Erythroblast (primary cell): ENCODE results near the gene HAPLN1.

Experiments
- DNase-seq, 2 experiments: peaks; one replicate each; lab custom pipeline; 2025; lab: John Stamatoyannopoulos, UW
- GATA1 ChIP-seq: IDR thresholded peaks from 2 replicates; pipeline ENCODE4 v1.6.1; 2011; ENCODE audit warnings: low read depth, mild to moderate bottlenecking, control low read depth, low read length, moderate library complexity
- POLR2A ChIP-seq: IDR thresholded peaks from 2 replicates; pipeline ENCODE4 v1.6.1; 2011; ENCODE audit warnings: mild to moderate bottlenecking, low read length

Gene HAPLN1

DNA sequence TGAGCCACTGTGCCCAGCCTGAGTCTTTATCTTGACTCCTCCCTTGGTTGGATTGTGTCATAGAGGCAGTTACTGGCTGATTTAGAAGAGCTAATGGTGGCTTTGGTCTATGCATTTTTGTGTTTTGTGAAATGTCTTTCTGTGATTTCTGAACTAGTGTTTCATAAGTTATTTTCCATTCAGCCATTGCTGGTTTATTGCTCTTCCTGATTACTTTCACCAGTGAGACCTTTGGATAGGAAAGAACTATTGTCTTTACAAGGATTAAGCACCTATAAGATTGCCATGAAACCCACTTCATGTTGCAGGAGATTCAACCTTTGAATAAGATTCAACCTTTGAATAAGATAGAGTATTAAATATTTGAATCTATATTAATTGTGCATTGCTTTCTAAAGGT, 8.7 kb upstream of the HAPLN1 start:
- DNase-seq: no peak
- TF ChIP-seq GATA1 (no peak), POLR2A (no peak)

DNA sequence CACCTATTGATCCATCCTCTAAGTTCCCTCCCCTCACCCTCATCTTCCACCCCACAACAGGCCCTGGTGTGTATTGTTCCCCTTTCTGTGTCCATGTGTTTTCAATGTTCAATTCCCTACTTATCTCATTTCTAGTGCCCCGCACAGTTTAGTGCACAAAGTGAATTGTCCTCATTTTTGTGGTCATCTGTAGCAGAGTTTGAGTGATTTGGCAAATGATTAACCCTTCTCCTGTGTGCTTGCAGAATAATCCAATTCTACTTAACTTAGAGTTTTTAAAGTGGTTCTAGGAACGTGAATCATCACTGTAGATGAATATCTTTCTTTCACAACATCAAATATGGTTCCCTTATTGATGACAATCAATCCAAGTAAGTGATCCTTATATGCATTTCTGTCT, 6.3 kb upstream of the HAPLN1 start:
- no peak for DNase-seq
- TF ChIP-seq GATA1: no peak
- no peak for TF ChIP-seq POLR2A

DNA sequence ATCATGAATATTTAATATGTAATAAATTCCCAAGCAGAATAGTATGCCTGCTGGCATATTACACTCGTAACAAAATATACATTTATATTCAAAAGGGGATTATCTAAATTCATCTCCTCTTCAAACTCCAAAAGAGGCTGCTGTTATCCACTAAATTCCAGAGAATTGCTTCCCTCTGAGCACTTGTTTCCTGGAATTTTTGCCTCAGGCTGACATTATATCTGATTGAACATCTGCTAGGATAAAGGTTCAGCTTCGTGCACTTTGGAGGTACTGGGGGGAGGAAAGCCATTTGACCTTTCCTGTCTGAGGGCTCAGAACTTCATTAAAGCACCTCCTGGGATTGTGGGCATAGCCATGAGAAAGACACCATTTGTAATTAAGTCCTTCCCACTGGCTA, 4.3 kb upstream of the HAPLN1 start:
- no peak for TF ChIP-seq POLR2A
- no peak for TF ChIP-seq GATA1
- no peak for DNase-seq

DNA sequence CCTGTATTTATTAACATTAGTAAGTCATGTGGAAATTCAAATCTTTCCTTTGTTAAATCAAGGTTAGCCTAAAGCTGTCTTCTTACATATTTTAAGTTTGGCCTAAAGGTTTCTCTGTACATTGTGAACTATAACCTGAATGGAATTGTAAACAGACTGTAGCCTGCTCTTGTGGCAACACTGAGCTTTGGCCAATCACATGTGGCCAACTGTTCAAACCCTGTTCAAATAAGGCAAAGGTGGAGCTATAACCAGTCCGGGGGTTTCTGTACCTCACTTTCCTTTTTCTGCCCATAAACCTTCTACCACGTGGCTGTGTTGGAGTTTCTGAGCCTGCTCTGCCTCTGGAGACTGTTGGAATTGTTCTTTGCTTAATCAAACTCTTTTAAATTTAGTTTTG, 3.3 kb upstream of the HAPLN1 start:
- no peak for DNase-seq
- TF ChIP-seq POLR2A (no peak), GATA1 (no peak)

DNA sequence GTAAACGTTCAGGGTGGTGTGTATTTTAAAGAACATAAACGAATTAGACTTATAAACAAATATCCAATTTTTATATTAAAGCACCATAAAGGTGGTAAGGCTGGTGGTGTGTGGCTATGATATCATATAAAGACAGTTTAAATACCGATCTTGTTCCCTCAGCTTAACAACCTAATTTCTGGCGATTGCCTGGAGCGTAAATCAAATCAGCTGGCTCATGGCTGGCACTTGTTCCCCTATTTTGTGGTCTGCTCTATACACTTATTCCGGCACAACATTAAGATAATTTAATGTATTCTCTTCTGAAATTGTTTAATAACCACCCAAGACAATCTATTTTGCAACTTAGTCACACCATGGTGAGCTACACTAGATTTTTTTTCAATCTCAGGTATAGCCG, 2.4 kb upstream of the HAPLN1 start:
- TF ChIP-seq POLR2A (no peak), GATA1 (no peak)
- no peak for DNase-seq

DNA sequence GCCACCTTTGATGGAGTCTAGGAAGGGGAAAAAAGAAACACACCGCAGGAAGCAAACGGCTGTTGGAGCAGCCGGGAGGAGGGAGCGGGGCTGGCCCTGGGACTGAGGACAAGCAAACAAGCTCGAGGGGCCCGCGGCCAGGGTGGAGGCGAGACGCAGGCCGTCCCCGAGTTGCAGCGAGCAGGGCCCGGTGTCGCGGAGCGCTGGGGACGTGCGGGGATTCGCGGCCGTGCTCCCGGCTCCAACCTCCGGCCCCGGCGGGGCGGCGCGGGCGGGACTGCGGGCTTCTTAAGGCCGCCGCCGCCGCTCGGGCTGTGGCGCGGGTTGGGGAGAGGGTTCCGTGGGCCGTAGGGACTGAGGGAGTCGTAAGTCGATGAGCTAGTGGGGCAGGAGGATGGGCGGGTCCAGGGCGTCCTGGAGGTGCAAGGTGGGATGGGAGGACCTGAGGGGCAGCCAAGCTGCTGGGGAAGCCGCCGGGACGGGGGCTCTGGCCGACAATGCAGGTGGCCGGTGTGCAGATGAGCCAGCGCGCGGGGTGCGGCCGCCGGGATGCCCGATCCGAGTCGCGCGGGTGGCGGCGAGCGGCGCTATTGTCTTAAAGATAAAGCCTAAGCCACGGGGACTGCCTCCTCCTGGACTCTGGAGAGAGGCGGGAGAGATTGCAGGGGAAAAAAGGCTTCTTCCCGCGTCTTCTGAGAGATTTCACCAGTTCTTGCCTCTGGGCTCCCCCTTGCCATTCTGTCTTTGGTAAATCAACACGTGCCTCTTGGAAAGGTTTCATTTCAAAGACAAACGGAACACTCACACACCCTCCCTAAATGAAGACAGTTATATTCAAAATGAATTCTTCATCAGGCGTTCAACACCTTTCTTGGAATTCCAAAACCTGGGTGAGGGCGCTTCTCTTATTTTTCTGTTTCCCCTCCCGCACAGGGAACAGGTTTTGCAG, 1.6 kb upstream of the HAPLN1 start:
- DNase-seq: peak; percentile 4 to 12
- TF ChIP-seq POLR2A (no peak), GATA1 (no peak)

DNA sequence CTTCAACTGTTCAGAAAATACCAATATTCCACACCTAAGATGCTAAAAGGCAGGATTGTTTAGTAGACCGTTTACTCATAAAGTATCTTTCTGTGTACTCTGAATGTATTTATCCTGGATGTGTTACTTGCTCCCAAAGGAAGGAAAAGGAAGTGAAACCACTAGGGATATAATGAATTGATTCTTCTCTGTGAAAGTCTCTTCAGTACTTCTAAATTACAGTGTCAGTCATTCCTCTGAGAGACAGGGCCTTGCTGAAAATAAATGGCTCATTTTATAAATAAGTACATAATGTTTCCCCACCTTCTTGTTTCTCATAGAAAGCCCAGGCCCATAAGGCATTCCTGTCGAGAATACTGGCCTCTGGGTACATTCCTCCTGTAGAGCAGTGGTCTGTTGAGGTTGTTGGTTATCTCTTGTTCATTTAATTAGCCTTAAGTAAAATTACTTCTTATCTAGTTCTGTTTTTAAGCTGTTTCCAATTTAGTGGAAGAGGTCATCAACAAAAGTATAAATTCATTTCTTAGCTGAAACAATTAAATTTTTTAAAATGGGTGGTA, 1.6 kb downstream of the HAPLN1 start:
- no peak for TF ChIP-seq GATA1
- no peak for TF ChIP-seq POLR2A
- no peak for DNase-seq

DNA sequence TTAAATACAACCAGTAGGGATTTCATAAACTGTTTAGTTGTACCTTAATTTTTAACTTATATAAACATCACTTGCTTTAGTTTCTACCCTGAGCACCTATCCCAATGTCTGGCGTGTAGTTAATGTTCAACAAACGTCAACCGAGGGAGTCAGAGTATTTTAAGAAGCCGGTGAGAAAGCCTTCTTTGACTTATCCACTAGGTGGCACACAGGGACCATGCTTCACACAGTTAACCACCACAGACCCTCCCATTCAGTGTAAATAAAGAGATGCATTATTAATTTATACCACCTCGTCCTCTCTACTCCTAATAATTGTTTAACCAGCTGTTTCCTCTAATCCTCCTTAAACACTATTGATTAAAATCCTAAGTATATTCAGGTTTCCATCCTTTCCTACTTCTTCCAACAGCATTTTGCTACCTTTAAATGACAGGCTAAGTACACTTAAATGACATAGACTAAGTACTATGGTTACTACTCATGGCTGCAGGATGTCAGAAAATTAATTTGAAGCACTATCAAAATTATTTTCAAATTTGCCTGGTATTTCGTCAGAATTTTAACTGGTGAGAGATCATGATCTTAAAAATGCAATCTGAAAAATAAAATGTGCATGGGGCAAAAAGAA, 2.3 kb downstream of the HAPLN1 start:
- TF ChIP-seq GATA1 (no peak), POLR2A (no peak)
- peak; percentile 49 to 62 for DNase-seq

DNA sequence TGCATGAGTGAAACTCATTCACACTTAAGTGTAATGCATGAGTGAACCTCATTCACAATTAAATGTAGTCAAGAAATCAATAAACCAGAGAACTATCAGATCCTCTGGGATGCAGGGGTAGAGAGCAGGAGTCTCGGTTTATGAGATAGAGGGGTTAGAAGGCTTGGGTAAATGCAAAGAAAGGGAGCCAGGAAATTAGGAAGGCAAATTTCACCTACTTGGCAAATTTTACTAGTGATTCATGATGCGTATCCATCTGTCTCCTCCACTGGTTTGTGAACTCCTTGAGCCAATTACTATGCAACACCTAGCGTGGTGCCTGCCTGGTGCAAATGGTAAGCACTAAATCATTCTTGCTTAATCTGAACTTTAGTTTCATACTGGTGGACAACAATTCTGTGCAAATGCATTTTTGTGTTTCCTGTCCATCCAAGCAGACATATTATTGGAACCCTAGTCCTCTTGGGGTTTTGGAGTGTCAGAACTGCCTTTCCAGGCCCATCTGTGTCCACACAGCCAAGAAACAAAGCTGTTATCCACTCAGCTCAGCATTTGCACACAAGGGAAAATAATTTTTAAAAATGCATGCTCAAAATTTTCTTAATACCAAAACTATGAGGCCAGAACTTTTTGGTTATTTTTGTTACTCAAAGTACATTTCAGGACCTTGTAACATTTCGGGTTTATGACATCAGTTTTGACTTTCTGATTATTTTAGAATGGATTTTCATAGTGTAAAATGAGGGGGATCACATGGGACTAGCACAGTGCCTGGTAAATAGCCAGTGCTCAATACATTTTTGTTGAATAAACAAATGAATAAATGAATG, 5.2 kb downstream of the HAPLN1 start:
- DNase-seq: no peak
- TF ChIP-seq GATA1: no peak
- TF ChIP-seq POLR2A: no peak

DNA sequence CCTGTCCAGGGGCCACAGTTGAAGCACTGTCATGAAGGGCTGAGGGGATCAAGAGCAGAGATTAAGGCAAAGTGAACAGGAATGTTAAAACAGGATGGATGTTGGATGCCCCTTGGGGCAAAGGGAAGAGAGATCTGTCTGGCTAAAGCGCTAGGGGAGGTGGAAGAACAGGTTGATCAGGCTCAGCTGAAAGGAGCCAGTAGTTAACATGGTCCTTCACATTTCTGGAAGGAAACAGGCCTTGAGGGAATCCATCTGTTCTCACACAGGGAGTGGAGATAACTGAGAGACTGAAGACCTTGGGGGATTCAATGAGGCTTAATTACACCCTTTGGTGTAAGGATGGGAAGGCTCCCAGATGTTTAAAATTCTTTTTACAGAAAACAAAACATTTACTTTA, 5.8 kb downstream of the HAPLN1 start:
- DNase-seq: no peak
- TF ChIP-seq GATA1: no peak
- TF ChIP-seq POLR2A: no peak

DNA sequence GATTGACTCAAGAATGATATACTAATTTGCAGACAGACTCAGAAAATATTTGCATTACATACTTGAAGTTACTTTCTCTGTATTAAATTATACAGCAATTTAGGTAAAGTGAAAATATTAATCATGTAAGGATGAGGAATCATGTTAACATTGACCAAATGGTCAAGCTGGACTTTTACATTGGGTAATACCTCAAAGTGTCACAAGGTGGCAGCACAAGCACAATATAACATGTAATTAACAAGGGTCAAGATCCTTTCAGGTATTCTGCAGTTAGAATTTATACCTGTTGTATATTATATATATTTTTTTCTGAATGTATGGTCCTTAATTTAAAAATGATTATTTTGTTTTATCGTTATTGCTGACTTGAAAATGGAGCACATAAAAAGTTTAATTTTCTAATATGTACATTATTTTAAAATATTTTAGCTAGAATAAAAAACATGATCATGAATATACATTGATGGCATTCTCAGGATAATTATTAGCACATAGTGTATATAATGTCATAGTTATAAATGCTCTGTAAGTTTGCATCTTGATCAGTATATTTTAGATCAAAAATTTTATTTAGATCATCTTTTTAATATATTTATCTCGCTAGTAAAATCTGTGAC, 8.6 kb downstream of the HAPLN1 start:
- TF ChIP-seq POLR2A (no peak), GATA1 (no peak)
- DNase-seq: peak; percentile 31 to 64

DNA sequence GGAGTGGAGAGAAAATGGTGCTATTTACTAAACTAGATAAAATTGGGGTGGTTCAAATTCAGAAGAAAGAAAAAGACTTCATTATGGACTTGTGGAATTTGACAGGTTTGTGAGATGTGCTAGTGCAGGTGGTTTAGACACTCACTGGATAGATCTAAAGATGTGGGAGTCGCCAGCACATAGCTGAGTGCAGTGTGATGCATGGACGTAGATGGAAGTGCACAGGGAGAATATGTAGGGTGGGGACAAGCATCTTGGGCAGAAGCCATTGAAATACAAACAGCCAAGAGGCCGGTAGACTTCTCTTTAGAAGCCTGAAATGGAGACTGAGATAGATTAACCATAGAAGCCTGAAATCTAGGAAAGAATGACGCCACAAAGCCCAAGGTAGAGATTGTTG, 10.7 kb downstream of the HAPLN1 start:
- TF ChIP-seq GATA1 (no peak), POLR2A (no peak)
- DNase-seq: no peak

DNA sequence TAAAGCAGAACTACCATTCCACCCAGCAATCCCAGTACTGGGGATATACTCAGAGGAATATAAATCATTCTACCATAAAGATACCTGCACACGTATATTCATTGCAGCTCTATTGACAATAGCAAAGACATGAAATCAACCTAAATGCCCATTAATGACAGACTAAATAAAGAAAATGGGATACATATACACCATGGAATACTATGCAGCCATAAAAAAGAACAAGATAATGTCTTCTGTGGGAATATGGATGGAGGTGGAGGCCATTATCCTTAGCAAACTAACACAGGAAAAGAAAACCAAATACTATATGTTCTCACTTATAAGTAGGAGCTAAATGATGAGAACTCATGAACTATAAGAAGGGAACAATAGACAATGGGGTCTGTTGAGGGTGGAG, 12.5 kb downstream of the HAPLN1 start:
- no peak for TF ChIP-seq POLR2A
- TF ChIP-seq GATA1: no peak
- no peak for DNase-seq
